ELR (cell line): ENCODE measurements around the gene DRAXIN.

Experiments used
- DNase-seq: peaks from one replicate; pipeline ENCODE4 v3.0.0-alpha.2; 2015; ENCODE audit warnings: low read depth

The DRAXIN gene

GRCh38 chr1:11654939-11655808, 36.3 kb upstream of the DRAXIN start:
- DNase-seq = no peak

GRCh38 chr1:11657654-11658053, 33.9 kb upstream of the DRAXIN start:
- no peak for DNase-seq

- DNase-seq = no peak
Observed at GRCh38 chr1:11658542-11658941, 33.0 kb upstream of the DRAXIN start.

- DNase-seq = no peak
Observed at GRCh38 chr1:11659748-11660147, 31.8 kb upstream of the DRAXIN start.

GRCh38 chr1:11661103-11661502, 30.4 kb upstream of the DRAXIN start:
- DNase-seq = no peak

GRCh38 chr1:11664336-11665065, 27.0 kb upstream of the DRAXIN start:
- DNase-seq = peak; percentile 35

GRCh38 chr1:11668516-11668915, 23.0 kb upstream of the DRAXIN start:
- DNase-seq = no peak

GRCh38 chr1:11670747-11671146, 20.8 kb upstream of the DRAXIN start:
- no peak for DNase-seq

- DNase-seq = no peak
Observed at GRCh38 chr1:11671205-11671543, 20.3 kb upstream of the DRAXIN start.

GRCh38 chr1:11671544-11672286, 19.8 kb upstream of the DRAXIN start:
- DNase-seq = no peak

GRCh38 chr1:11673089-11673769, 18.3 kb upstream of the DRAXIN start:
- no peak for DNase-seq

- no peak for DNase-seq
Observed at GRCh38 chr1:11674488-11674887, 17.0 kb upstream of the DRAXIN start.

- DNase-seq = no peak
Observed at GRCh38 chr1:11675325-11675724, 16.2 kb upstream of the DRAXIN start.

GRCh38 chr1:11676386-11677103, 15.0 kb upstream of the DRAXIN start:
- DNase-seq = no peak

- no peak for DNase-seq
Observed at GRCh38 chr1:11678442-11678841, 13.1 kb upstream of the DRAXIN start.

- no peak for DNase-seq
Observed at GRCh38 chr1:11680270-11681070, 11.0 kb upstream of the DRAXIN start.

- peak; percentile 85 for DNase-seq
Observed at GRCh38 chr1:11681071-11681771, 10.3 kb upstream of the DRAXIN start, which contains the start of gene MAD2L2. TSS of gene MAD2L2 (minus strand) at chr1:11681148. CDS start at chr1:11680601, 547 bp downstream.

- no peak for DNase-seq
Observed at GRCh38 chr1:11682287-11682771, 9.2 kb upstream of the DRAXIN start.

- DNase-seq = no peak
Observed at GRCh38 chr1:11682799-11683198, 8.7 kb upstream of the DRAXIN start.

GRCh38 chr1:11684070-11684469, 7.4 kb upstream of the DRAXIN start:
- DNase-seq = no peak
